ENCODE results near the gene FAM110D. TPM values are rescaled to one million over a fixed set of nuclear protein-coding genes. Genes with fewer than 3 reads are reported as not detected.

Gene FAM110D
- total RNA-seq, 2 experiments from 2014 or later, result not detected

DNA sequence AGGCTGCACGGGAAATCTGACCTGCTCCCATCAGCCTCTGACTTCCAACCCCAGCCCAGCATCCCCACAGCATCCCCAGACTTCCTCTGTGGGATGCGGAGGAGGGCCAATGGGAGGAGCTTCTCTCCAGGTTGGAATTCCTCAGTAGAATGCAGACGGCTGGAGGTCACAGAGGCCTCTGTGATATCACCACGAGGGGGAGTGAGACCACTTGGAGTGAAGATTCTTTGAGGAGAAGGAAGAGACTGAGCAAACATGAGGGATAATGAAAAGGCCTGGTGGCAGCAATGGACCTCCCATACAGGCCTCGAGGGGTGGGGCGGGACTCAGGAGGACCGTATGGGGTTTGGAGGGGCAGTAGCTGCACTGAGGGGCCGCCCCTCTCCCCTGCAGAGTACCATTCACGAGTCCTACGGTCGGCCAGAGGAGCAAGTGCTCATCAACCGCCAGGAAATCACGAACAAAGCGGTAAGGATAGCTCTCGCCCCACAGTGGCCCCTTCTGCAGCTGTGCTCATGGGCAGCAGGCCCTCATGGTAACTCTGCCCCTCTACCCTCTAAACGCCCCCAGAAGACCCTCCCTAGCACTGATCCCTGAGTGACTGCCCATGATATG is 31.6 kb downstream of the FAM110D start, which contains the start of gene CATSPER4:
Gene CATSPER4, plus strand, starts transcription at position 230 of the 615 bp plus-strand sequence. Its CDS starts 26 bp downstream, at position 256.
- ATAC-seq, result no peak
- DNase-seq, result no peak
- CTCF ChIA-PET, result interaction anchor here (1.3 to 3.2 kb wide), 3 partner anchors 12 to 43 kb away, joined by 3 to 19 read pairs (median 4); partner anchors contain the start of gene CEP85
- Mint-ChIP-seq H3K4me3 (no peak within 1 kb of the TSS), H3K27ac (no peak within 1 kb of the TSS), H3K4me1 (peaks cover 6% of the 10 kb centered on the region), H3K9me3 (ENCODE audit: low read depth) (no peaks in the 10 kb centered on the region), H3K36me3 (no peaks in the 10 kb centered on the region), H3K27me3 (peaks cover 8% of the 10 kb centered on the region)

DNA sequence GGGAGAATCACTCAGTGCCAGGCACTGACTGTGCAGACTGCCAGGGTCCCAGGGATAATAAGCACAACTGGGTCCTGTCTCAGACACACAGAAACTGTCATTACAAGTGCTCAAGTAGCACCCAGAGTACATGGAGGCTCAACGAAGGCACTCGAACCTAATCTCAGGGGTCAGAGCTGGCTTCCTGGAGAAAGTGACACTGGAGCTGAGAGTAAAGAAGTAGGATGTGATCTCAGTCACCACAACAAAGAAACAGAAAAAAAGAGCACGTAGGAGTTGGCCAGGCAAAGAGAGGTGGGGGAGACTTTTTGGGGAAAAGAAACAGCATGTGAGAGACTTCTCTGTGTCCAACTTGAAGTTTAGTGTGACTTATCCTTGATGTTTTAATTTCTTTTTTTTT is 32.9 kb downstream of the FAM110D start:
- CTCF ChIA-PET, result interaction anchor here (1.6 to 2.4 kb wide), 2 partner anchors 18 to 22 kb away, joined by 3 to 6 read pairs; partner anchors contain the start of gene ZNF593
- no peak overlapping the region for H3K4me3 Mint-ChIP-seq
- H3K36me3 Mint-ChIP-seq, result no peaks in the 10 kb centered on the region
- H3K4me1 Mint-ChIP-seq, result peaks cover 6% of the 10 kb centered on the region
- DNase-seq, result peak; percentile 56
- H3K9me3 Mint-ChIP-seq (ENCODE audit: low read depth), result no peaks in the 10 kb centered on the region
- H3K27me3 Mint-ChIP-seq, result peaks cover 8% of the 10 kb centered on the region
- H3K27ac Mint-ChIP-seq, result peak overlapping the region; percentile 54
- peak; percentile 58 for ATAC-seq

DNA sequence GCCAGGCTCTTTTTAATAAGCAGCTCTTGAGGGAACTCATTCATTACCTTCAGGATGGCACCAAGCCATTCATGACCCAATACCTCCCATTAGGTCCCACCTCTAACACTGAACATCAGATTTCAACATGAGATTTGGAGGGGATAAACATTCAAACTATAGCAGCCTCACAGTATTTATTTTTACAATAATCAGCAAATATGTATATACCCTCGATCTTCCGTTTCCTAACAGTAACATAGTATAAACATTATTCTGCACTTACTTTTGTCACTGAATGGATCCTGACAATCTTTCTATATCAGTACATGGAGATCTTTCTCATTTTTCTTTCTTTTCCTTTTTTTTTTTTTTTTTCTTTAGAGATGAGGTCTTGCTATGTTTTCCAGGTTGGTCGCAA is 36.9 kb downstream of the FAM110D start:
- H3K27ac Mint-ChIP-seq, result no peak overlapping the region
- ATAC-seq, result no peak
- peaks cover 11% of the 10 kb centered on the region for H3K27me3 Mint-ChIP-seq
- no peak for DNase-seq
- peaks cover 12% of the 10 kb centered on the region for H3K4me1 Mint-ChIP-seq
- CTCF ChIA-PET, result no interaction called here
- H3K4me3 Mint-ChIP-seq, result no peak overlapping the region
- H3K36me3 Mint-ChIP-seq, result no peaks in the 10 kb centered on the region
- no peaks in the 10 kb centered on the region for H3K9me3 Mint-ChIP-seq (ENCODE audit: low read depth)

DNA sequence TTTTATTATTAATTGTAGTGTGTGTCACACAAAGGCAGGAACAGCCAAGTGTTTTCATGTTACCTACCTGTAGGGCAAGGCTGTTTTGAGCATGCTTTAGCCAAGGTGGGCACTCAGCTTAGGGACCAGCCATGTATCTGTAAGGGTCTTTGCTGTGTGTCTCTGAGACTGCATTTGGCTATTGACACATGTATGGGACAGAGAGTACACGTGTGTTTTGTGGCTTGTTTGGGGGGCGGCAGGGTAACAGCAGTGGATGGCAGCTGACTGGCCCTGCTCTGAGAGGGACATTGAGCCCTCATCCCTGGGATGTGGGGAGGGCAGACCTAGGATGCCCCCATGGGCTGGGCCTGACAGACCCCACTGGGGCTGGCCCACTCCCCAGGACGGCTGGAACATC is 38.4 kb downstream of the FAM110D start:
- DNase-seq (no peak), ATAC-seq (no peak)
- H3K9me3 Mint-ChIP-seq (ENCODE audit: low read depth), result no peaks in the 10 kb centered on the region
- peaks cover 21% of the 10 kb centered on the region for H3K4me1 Mint-ChIP-seq
- H3K36me3 Mint-ChIP-seq, result no peaks in the 10 kb centered on the region
- peaks cover 9% of the 10 kb centered on the region for H3K27me3 Mint-ChIP-seq
- H3K4me3 Mint-ChIP-seq, result no peak overlapping the region
- H3K27ac Mint-ChIP-seq, result no peak overlapping the region
- CTCF ChIA-PET, result interaction anchor here (1.1 to 1.3 kb wide), 2 partner anchors 9 to 38 kb away, joined by 3 read pairs; no protein-coding TSS in a partner anchor

DNA sequence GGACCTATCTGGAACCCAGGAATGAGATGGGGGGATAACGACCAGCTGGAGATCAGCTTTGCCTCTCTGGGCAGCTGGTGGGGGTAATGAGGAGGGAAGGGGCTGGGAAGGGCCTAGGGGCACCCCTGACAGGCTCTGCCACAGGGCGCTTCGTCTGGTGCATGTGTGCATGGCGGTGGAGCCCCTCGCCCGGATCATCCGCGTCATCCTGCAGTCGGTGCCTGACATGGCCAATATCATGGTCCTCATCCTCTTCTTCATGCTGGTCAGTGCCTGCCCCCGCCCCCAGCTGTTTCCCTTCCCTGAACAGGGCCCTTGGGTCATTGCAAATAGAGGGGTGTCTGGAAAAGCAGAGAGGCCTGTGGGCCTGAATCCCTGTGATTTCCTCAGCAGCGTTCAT is 38.9 kb downstream of the FAM110D start:
- Mint-ChIP-seq H3K4me1 (peaks cover 25% of the 10 kb centered on the region), H3K27me3 (peaks cover 9% of the 10 kb centered on the region), H3K4me3 (no peak overlapping the region), H3K9me3 (ENCODE audit: low read depth) (no peaks in the 10 kb centered on the region), H3K36me3 (no peaks in the 10 kb centered on the region), H3K27ac (no peak overlapping the region)
- DNase-seq (no peak), ATAC-seq (no peak)
- CTCF ChIA-PET, result interaction anchor here (0.8 to 1.1 kb wide), 2 partner anchors 28 to 37 kb away, joined by 3 read pairs; partner anchors contain the start of gene ZNF593

DNA sequence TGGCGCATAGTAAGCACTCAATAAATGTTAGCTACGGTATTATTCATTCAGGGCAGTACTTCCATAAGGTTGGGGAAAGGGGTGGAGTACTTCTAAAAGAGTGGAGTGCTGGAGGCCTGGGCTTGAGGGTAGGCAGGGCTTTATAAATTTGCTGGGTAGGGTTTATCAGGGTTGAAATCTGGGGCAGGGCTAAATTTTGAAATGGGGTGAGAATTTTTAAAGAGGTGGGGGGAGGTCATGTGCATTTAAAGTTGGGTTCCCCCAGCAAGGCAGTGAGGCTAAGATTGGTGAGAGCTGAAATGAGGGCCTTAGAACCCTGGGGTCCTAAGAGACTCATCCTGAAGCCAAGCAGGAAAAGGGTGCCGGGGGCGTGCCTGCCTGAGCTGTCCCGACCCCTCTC is 41.5 kb downstream of the FAM110D start:
- no peaks in the 10 kb centered on the region for H3K9me3 Mint-ChIP-seq (ENCODE audit: low read depth)
- no peak overlapping the region for H3K27ac Mint-ChIP-seq
- no peaks in the 10 kb centered on the region for H3K36me3 Mint-ChIP-seq
- CTCF ChIA-PET, result interaction anchor here (0.7 to 2.9 kb wide), 3 partner anchors 31 to 34 kb away, joined by 3 to 11 read pairs (median 4); partner anchors contain the start of genes CEP85 and ZNF593
- no peak overlapping the region for H3K4me3 Mint-ChIP-seq
- peaks cover 6% of the 10 kb centered on the region for H3K27me3 Mint-ChIP-seq
- ATAC-seq (no peak), DNase-seq (no peak)
- peaks cover 33% of the 10 kb centered on the region for H3K4me1 Mint-ChIP-seq

DNA sequence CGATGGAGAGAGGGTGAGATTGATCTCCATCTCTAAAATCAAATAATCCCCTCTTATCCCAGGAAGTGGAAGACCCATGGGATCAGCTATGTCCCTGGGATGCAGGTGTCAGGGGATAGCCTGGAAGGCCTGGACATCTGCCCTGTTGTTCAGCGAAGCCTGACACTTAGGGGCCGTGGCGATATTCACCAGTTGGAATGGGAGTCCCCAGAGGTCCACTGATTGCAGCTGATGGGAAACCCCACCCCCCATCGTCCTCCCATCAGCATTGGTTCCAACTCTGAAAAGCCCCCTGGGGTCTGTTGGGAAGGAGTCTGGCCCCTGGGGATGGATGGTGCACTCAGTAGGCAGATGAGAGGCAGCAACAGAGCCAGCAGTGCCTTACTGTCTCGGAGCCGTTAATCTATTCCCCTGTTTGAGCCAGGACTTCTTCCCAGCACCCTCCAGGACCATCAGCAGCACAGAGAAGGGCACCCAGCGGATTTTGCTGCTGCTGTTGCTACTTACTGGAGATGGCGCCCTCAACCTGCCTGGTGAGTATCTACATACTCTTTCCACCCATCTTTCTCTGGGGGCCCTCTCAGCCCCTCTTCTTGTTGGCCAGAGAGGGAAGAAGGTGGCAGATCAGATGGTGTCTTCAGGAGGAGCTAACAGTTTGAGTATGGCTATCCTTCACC is 44.9 kb downstream of the FAM110D start:
- Mint-ChIP-seq H3K27me3 (no peaks in the 10 kb centered on the region), H3K4me3 (no peak overlapping the region), H3K9me3 (ENCODE audit: low read depth) (no peaks in the 10 kb centered on the region), H3K4me1 (peaks cover 33% of the 10 kb centered on the region), H3K36me3 (no peaks in the 10 kb centered on the region), H3K27ac (no peak overlapping the region)
- CTCF ChIA-PET, result interaction anchor here (0.7 to 3.1 kb wide), 7 partner anchors 10 to 213 kb away, joined by 3 to 20 read pairs (median 4); partner anchors contain the start of genes C1orf232, CEP85 and ZNF593
- DNase-seq, result no peak
- no peak for ATAC-seq

DNA sequence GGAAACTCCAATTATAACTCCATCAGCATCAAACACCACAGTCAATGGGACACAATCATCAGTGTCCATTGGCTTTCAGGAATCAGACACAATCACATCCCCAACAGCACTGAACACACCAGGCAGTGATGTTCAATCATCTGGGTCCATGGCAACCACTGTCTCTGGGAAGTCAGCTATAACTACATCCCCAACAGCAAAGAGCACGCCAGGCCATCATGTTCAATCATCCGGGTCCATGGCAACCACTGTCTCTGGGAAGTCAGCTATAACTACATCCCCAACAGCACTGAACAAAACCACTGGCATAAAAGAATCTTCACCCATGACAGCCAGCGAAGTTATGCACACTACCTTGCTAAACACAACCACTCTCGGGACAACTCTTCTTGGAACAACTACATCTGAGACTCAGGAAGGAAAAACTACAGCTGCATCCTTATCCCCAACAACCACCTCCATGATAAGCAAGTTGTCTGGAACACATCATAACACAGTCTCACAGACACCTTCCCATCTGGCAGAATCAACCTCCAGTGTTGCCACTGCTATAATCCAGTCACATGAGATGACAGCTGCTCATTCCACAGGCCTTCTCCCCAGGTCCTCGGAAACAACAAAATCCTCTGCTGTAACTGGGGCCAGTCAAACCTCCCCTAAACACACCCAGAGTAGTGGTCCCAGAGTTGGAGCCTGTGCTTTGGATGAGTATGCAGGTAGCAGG is 51.4 kb downstream of the FAM110D start:
- H3K4me3 Mint-ChIP-seq, result no peak overlapping the region
- no peak overlapping the region for H3K27ac Mint-ChIP-seq
- H3K36me3 Mint-ChIP-seq, result no peaks in the 10 kb centered on the region
- DNase-seq, result no peak
- ATAC-seq, result no peak
- H3K9me3 Mint-ChIP-seq (ENCODE audit: low read depth), result no peaks in the 10 kb centered on the region
- H3K27me3 Mint-ChIP-seq, result peaks cover 2% of the 10 kb centered on the region
- CTCF ChIA-PET, result interaction anchor here (0.8 to 2.5 kb wide), 4 partner anchors 23 to 205 kb away, joined by 3 to 13 read pairs (median 3); partner anchors contain the start of gene CEP85
- no peaks in the 10 kb centered on the region for H3K4me1 Mint-ChIP-seq

DNA sequence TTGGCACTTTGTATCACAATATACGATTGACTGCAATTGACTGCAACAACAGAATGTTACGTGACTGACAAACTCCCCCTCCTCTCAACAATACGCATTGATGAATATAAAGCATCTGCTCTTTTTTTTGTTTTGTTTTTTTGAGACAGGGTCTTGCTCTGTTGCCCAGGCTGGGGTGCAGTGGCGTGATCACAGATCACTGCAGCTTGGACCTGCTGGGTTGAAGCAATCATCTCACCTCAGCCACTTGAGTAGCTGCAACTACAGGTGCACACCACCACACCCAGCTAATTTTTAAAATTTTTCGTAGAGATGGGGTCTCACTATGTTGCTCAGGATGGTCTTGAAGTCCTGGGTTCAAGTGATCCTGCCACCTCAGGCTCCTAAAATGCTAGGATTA is 53.8 kb downstream of the FAM110D start:
- Mint-ChIP-seq H3K27ac (no peak overlapping the region), H3K9me3 (ENCODE audit: low read depth) (no peaks in the 10 kb centered on the region), H3K36me3 (no peaks in the 10 kb centered on the region), H3K4me1 (no peaks in the 10 kb centered on the region), H3K4me3 (no peak overlapping the region), H3K27me3 (peaks cover 2% of the 10 kb centered on the region)
- CTCF ChIA-PET, result interaction anchor here (1.2 to 2.4 kb wide), 3 partner anchors 21 to 204 kb away, joined by 3 to 9 read pairs (median 3); partner anchors contain the start of gene CEP85
- DNase-seq (no peak), ATAC-seq (no peak)

DNA sequence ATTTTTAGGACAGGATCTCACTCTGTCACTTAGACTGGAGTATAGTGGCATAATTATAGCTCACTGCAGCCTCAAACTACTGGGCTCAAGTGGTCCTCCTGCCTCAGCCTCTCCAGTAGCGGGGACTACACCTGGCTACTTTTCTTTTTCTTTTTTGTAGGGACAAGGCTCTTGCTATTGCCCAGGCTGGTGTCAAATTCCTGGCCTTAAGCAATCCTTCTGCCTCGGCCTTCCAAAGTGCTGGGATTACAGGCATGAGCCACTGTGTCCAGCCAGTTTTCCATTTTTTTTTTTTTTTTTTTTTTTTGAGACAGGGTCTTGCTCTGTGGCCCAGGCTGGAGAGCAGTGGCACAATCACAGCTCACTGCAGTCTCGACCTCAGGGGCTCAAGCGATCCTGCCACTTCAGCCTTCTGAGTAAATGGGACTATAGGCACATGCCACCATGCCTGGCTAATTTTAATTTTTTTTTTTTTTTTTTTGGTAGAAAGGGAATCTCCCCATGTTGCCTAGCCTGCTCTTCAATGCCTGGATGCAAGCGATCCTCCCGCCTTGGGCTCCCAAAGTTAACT is 54.5 kb downstream of the FAM110D start:
- CTCF ChIA-PET, result interaction anchor here (1.2 to 2.4 kb wide), 3 partner anchors 20 to 204 kb away, joined by 3 to 9 read pairs (median 3); partner anchors contain the start of gene CEP85
- Mint-ChIP-seq H3K4me1 (no peaks in the 10 kb centered on the region), H3K9me3 (ENCODE audit: low read depth) (no peaks in the 10 kb centered on the region), H3K27me3 (peaks cover 2% of the 10 kb centered on the region), H3K36me3 (no peaks in the 10 kb centered on the region), H3K27ac (no peak overlapping the region), H3K4me3 (no peak overlapping the region)
- ATAC-seq, result no peak
- DNase-seq, result no peak
